ENCODE measurements around the gene NCR2.
A peak's percentile ranks its signal among the peaks of the same experiment; 100 is the strongest.

NCR2 gene

DNA sequence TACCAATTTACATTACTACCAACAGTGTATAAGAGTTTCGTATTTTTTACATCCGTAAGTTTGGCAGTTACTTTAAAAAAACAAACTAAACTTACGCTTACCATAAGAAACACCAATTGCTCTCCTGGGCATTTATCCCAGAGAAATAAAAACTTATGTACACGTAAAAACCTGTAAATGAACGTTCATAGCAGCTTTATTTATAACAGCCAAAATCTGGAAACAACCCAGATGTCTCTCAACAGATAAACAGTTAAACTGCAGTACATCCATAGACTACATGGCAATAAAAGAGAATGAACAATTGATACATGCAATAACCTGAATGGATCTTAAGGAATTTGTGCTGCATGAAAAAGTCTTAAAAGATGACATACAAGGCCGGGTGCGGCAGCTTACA is 30.7 kb downstream of the NCR2 start:
- no peak overlapping the region for H3K4me2 ChIP-seq (ENCODE audit: insufficient read depth, low read length, poor library complexity, severe bottlenecking)
- no peak for DNase-seq (ENCODE audit: low spot score)
- no peaks in the 10 kb centered on the region for H3K9me3 ChIP-seq (replicated peaks in 1 of 2; ENCODE audit: control insufficient read depth in 2 of 2, insufficient read depth in 1 of 2, low read depth in 1 of 2, low read length in 2 of 2)
- H2AFZ ChIP-seq (ENCODE audit: low read length): no peak overlapping the region
- H2BK12ac ChIP-seq (ENCODE audit: low read length): no peak overlapping the region
- H3K4me1 ChIP-seq (ENCODE audit: control insufficient read depth in 2 of 2, insufficient read depth in 1 of 2, low read depth in 1 of 2, low read length in 2 of 2): peaks cover 0 to 6% of the 10 kb centered on the region in 2 donors
- no peak overlapping the region for H2BK5ac ChIP-seq (ENCODE audit: low read length)
- H2BK120ac ChIP-seq (ENCODE audit: low read depth, low read length): no peak overlapping the region
- no peak overlapping the region for H2AK5ac ChIP-seq (ENCODE audit: low read depth, low read length)
- no peak overlapping the region for H3K23ac ChIP-seq (ENCODE audit: low read depth, low read length, poor library complexity)
- H4K8ac ChIP-seq (ENCODE audit: low read depth, low read length): no peak overlapping the region
- H3K79me1 ChIP-seq (ENCODE audit: low read depth, low read length): no peaks in the 10 kb centered on the region
- no peak overlapping the region for H3K9ac ChIP-seq (ENCODE audit: low read depth, low read length, poor library complexity)
- no peak overlapping the region for H3K4ac ChIP-seq (ENCODE audit: low read length)
- peaks cover 6 to 27% (median 22%) of the 10 kb centered on the region in 3 experiments for H3K27me3 ChIP-seq (ENCODE audit: control insufficient read depth in 3 of 3, insufficient read depth in 3 of 3, low read depth in 1 of 3, low read length in 3 of 3)
- H3K27ac ChIP-seq (replicated peaks; ENCODE audit: low read length): no peak overlapping the region
- no CpG with 5 or more reads among the region's 7 CpGs for WGBS, 2 donors (ENCODE audit: extremely low coverage in 2 of 2, insufficient read length in 2 of 2, insufficient replicate concordance in 1 of 2)
- no peak overlapping the region for H3K18ac ChIP-seq (ENCODE audit: low read length)
- H3K4me3 ChIP-seq (ENCODE audit: low read length in 2 of 2): no peak overlapping the region
- no peaks in the 10 kb centered on the region for H3K36me3 ChIP-seq (replicated peaks in 1 of 2; ENCODE audit: control insufficient read depth in 2 of 2, insufficient read depth in 2 of 2, low read length in 2 of 2)
- H4K91ac ChIP-seq (ENCODE audit: low read depth, low read length, poor library complexity): no peak overlapping the region
- H3K14ac ChIP-seq (ENCODE audit: low read length): no peak overlapping the region
- H2BK15ac ChIP-seq (ENCODE audit: low read length): no peak overlapping the region

GRCh38 chr6:41367061-41367460 is 31.7 kb downstream of the NCR2 start:
- peaks cover 14 to 34% (median 31%) of the 10 kb centered on the region in 3 experiments for H3K27me3 ChIP-seq (ENCODE audit: control insufficient read depth in 3 of 3, insufficient read depth in 3 of 3, low read depth in 1 of 3, low read length in 3 of 3)
- no CpG with 5 or more reads among the region's 3 CpGs for WGBS, 2 donors (ENCODE audit: extremely low coverage in 2 of 2, insufficient read length in 2 of 2, insufficient replicate concordance in 1 of 2)
- no peak for DNase-seq (ENCODE audit: low spot score)

DNA sequence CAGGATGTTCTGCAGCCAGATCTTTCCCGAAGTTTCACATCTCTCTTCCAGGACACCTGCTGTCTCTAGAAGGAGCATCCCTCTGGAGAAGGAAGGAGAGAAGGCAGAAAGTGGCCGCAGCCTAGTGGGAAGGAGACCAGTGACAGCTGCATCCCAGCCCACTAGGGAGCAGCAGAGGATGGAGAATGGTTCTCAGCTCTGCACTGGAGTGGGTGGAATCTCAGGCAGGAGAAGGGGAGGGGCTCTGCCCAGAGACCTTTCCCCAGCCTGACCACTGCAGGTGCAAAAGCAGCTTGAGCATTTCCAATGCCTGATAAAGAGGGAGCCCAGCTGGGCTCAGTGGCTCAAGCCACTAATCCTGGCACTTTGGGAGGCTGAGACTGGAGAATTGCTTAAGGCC is 32.3 kb downstream of the NCR2 start:
- WGBS, 2 donors (ENCODE audit: extremely low coverage in 2 of 2, insufficient read length in 2 of 2, insufficient replicate concordance in 1 of 2): no CpG with 5 or more reads among the region's 2 CpGs
- Histone ChIP-seq H3K4ac (ENCODE audit: low read length) (no peak overlapping the region), H4K8ac (ENCODE audit: low read depth, low read length) (no peak overlapping the region), H3K23ac (ENCODE audit: low read depth, low read length, poor library complexity) (no peak overlapping the region), H2BK15ac (ENCODE audit: low read length) (no peak overlapping the region), H3K4me3 (ENCODE audit: low read length in 2 of 2) (no peak overlapping the region), H3K9me3 (replicated peaks in 1 of 2; ENCODE audit: control insufficient read depth in 2 of 2, insufficient read depth in 1 of 2, low read depth in 1 of 2, low read length in 2 of 2) (no peaks in the 10 kb centered on the region), H3K79me1 (ENCODE audit: low read depth, low read length) (no peaks in the 10 kb centered on the region), H3K27me3 (ENCODE audit: control insufficient read depth in 3 of 3, insufficient read depth in 3 of 3, low read depth in 1 of 3, low read length in 3 of 3) (peaks cover 21 to 41% (median 38%) of the 10 kb centered on the region in 3 experiments), H3K14ac (ENCODE audit: low read length) (no peak overlapping the region), H2BK5ac (ENCODE audit: low read length) (no peak overlapping the region), H3K27ac (replicated peaks; ENCODE audit: low read length) (no peak overlapping the region), H3K18ac (ENCODE audit: low read length) (no peak overlapping the region), H3K4me1 (ENCODE audit: control insufficient read depth in 2 of 2, insufficient read depth in 1 of 2, low read depth in 1 of 2, low read length in 2 of 2) (peaks cover 11 to 20% of the 10 kb centered on the region in 2 donors), H2AK5ac (ENCODE audit: low read depth, low read length) (no peak overlapping the region), H2AFZ (ENCODE audit: low read length) (no peak overlapping the region), H2BK120ac (ENCODE audit: low read depth, low read length) (no peak overlapping the region), H4K91ac (ENCODE audit: low read depth, low read length, poor library complexity) (no peak overlapping the region), H3K9ac (ENCODE audit: low read depth, low read length, poor library complexity) (no peak overlapping the region), H2BK12ac (ENCODE audit: low read length) (no peak overlapping the region), H3K4me2 (ENCODE audit: insufficient read depth, low read length, poor library complexity, severe bottlenecking) (no peak overlapping the region), H3K36me3 (replicated peaks in 1 of 2; ENCODE audit: control insufficient read depth in 2 of 2, insufficient read depth in 2 of 2, low read length in 2 of 2) (no peaks in the 10 kb centered on the region)
- peak; percentile 67 for DNase-seq (ENCODE audit: low spot score)

More at GRCh38 chr6:41367061-41367460, 31.7 kb downstream of the NCR2 start:
- H3K9ac ChIP-seq (ENCODE audit: low read depth, low read length, poor library complexity): no peak overlapping the region
- no peak overlapping the region for H3K18ac ChIP-seq (ENCODE audit: low read length)
- H2BK5ac ChIP-seq (ENCODE audit: low read length): no peak overlapping the region
- H2BK12ac ChIP-seq (ENCODE audit: low read length): no peak overlapping the region
- no peak overlapping the region for H2BK120ac ChIP-seq (ENCODE audit: low read depth, low read length)
- no peak overlapping the region for H3K14ac ChIP-seq (ENCODE audit: low read length)
- H4K8ac ChIP-seq (ENCODE audit: low read depth, low read length): no peak overlapping the region
- no peak overlapping the region for H2AK5ac ChIP-seq (ENCODE audit: low read depth, low read length)
- H2AFZ ChIP-seq (ENCODE audit: low read length): no peak overlapping the region
- H3K4me1 ChIP-seq (ENCODE audit: control insufficient read depth in 2 of 2, insufficient read depth in 1 of 2, low read depth in 1 of 2, low read length in 2 of 2): peaks cover 5 to 14% of the 10 kb centered on the region in 2 donors
- H3K4me3 ChIP-seq (ENCODE audit: low read length in 2 of 2): no peak overlapping the region
- no peaks in the 10 kb centered on the region for H3K79me1 ChIP-seq (ENCODE audit: low read depth, low read length)
- no peak overlapping the region for H3K4ac ChIP-seq (ENCODE audit: low read length)
- H4K91ac ChIP-seq (ENCODE audit: low read depth, low read length, poor library complexity): no peak overlapping the region
- no peak overlapping the region for H3K27ac ChIP-seq (replicated peaks; ENCODE audit: low read length)
- no peak overlapping the region for H3K4me2 ChIP-seq (ENCODE audit: insufficient read depth, low read length, poor library complexity, severe bottlenecking)
- no peak overlapping the region for H3K23ac ChIP-seq (ENCODE audit: low read depth, low read length, poor library complexity)
- H2BK15ac ChIP-seq (ENCODE audit: low read length): no peak overlapping the region
- no peaks in the 10 kb centered on the region for H3K36me3 ChIP-seq (replicated peaks in 1 of 2; ENCODE audit: control insufficient read depth in 2 of 2, insufficient read depth in 2 of 2, low read length in 2 of 2)
- H3K9me3 ChIP-seq (replicated peaks in 1 of 2; ENCODE audit: control insufficient read depth in 2 of 2, insufficient read depth in 1 of 2, low read depth in 1 of 2, low read length in 2 of 2): no peaks in the 10 kb centered on the region

- Histone ChIP-seq H3K14ac (ENCODE audit: low read length) (no peak overlapping the region), H3K27ac (replicated peaks; ENCODE audit: low read length) (no peak overlapping the region), H4K91ac (ENCODE audit: low read depth, low read length, poor library complexity) (no peak overlapping the region), H3K4ac (ENCODE audit: low read length) (no peak overlapping the region), H2BK120ac (ENCODE audit: low read depth, low read length) (no peak overlapping the region), H3K36me3 (replicated peaks in 1 of 2; ENCODE audit: control insufficient read depth in 2 of 2, insufficient read depth in 2 of 2, low read length in 2 of 2) (no peaks in the 10 kb centered on the region), H3K4me3 (ENCODE audit: low read length in 2 of 2) (no peak overlapping the region), H3K9me3 (replicated peaks in 1 of 2; ENCODE audit: control insufficient read depth in 2 of 2, insufficient read depth in 1 of 2, low read depth in 1 of 2, low read length in 2 of 2) (peaks cover 0 to 3% of the 10 kb centered on the region in 2 donors), H4K8ac (ENCODE audit: low read depth, low read length) (no peak overlapping the region), H2BK15ac (ENCODE audit: low read length) (no peak overlapping the region), H3K23ac (ENCODE audit: low read depth, low read length, poor library complexity) (no peak overlapping the region), H3K27me3 (ENCODE audit: control insufficient read depth in 3 of 3, insufficient read depth in 3 of 3, low read depth in 1 of 3, low read length in 3 of 3) (peaks cover 41 to 67% (median 65%) of the 10 kb centered on the region in 3 experiments), H3K4me2 (ENCODE audit: insufficient read depth, low read length, poor library complexity, severe bottlenecking) (no peak overlapping the region), H2AFZ (ENCODE audit: low read length) (no peak overlapping the region), H2BK12ac (ENCODE audit: low read length) (no peak overlapping the region), H3K4me1 (ENCODE audit: control insufficient read depth in 2 of 2, insufficient read depth in 1 of 2, low read depth in 1 of 2, low read length in 2 of 2) (peaks cover 27 to 29% of the 10 kb centered on the region in 2 donors), H3K79me1 (ENCODE audit: low read depth, low read length) (no peaks in the 10 kb centered on the region), H2BK5ac (ENCODE audit: low read length) (no peak overlapping the region), H3K18ac (ENCODE audit: low read length) (no peak overlapping the region), H3K9ac (ENCODE audit: low read depth, low read length, poor library complexity) (no peak overlapping the region), H2AK5ac (ENCODE audit: low read depth, low read length) (no peak overlapping the region)
- WGBS, 2 donors (ENCODE audit: extremely low coverage in 2 of 2, insufficient read length in 2 of 2, insufficient replicate concordance in 1 of 2): no CpG with 5 or more reads among the region's 6 CpGs
- no peak for DNase-seq (ENCODE audit: low spot score)
These were observed 35.2 kb downstream of the NCR2 start for GRCh38 chr6:41370488-41371111.

Data from neuronal stem cell (in vitro differentiated cells).